KMS-11 (cell line): ENCODE results near the gene PIH1D2.
"Not testable (repeated sequence)": the region's sequence is repeated elsewhere in the genome, so short reads cannot be mapped to it uniquely, and the experiment has no call there.

Experiments
- H2AFZ ChIP-seq: fragments of 200-600 bp; sonication (generic); 2 replicates; pipeline ENCODE4 v1.6.1; 2016; ENCODE audit warnings: antibody characterized with exemption, mixed run types, low read depth
- H3K27ac ChIP-seq: fragments of 200-600 bp; sonication (generic); 2 replicates; pipeline ENCODE4 v1.6.1; 2016; ENCODE audit warnings: mild to moderate bottlenecking, mixed run types
- H3K27me3 ChIP-seq: fragments of 200-600 bp; sonication (generic); 2 replicates; pipeline ENCODE4 v1.6.1; 2017; ENCODE audit warnings: mild to moderate bottlenecking, low read depth, mixed run types, moderate library complexity; ENCODE audit not compliant: insufficient read depth
- H3K36me3 ChIP-seq: fragments of 200-600 bp; sonication (generic); 2 replicates; pipeline ENCODE4 v1.6.1; 2017; ENCODE audit warnings: mild to moderate bottlenecking, mixed run types; ENCODE audit not compliant: insufficient read depth
- H3K4me1 ChIP-seq: fragments of 200-600 bp; sonication (generic); 2 replicates; pipeline ENCODE4 v1.6.1; 2016; ENCODE audit warnings: mild to moderate bottlenecking, low read depth, mixed run types; ENCODE audit not compliant: poor library complexity, severe bottlenecking
- H3K4me2 ChIP-seq: fragments of 200-600 bp; sonication (generic); 2 replicates; pipeline ENCODE4 v1.7.0; 2016; ENCODE audit warnings: mild to moderate bottlenecking, mixed run types
- H3K4me3 ChIP-seq: fragments of 200-600 bp; sonication (generic); IDR thresholded peaks from 2 replicates; pipeline ENCODE4 v1.6.1; 2017; ENCODE audit warnings: low read depth, low read length, mixed read lengths; ENCODE audit not compliant: insufficient read depth
- H3K79me2 ChIP-seq: fragments of 200-600 bp; sonication (generic); 2 replicates; pipeline ENCODE4 v1.6.1; 2016; ENCODE audit warnings: low read depth, mixed run types; ENCODE audit not compliant: insufficient read depth
- H3K9ac ChIP-seq: fragments of 200-600 bp; sonication (generic); 2 replicates; pipeline ENCODE4 v1.6.1; 2016; ENCODE audit warnings: mild to moderate bottlenecking, mixed run types
- H4K20me1 ChIP-seq: fragments of 200-600 bp; sonication (generic); 2 replicates; pipeline ENCODE4 v1.6.1; 2016; ENCODE audit warnings: mild to moderate bottlenecking, mixed run types; ENCODE audit not compliant: insufficient read depth
- TF ChIP-seq, protein P1 (sequence below): fragments of 200-600 bp; sonication (generic); conservative IDR thresholded peaks from 2 replicates; pipeline ENCODE4 v1.6.1; 2017; ENCODE audit warnings: low read depth, mild to moderate bottlenecking, antibody characterized with exemption, low read length, moderate library complexity, mixed read lengths

PIH1D2 gene

DNA sequence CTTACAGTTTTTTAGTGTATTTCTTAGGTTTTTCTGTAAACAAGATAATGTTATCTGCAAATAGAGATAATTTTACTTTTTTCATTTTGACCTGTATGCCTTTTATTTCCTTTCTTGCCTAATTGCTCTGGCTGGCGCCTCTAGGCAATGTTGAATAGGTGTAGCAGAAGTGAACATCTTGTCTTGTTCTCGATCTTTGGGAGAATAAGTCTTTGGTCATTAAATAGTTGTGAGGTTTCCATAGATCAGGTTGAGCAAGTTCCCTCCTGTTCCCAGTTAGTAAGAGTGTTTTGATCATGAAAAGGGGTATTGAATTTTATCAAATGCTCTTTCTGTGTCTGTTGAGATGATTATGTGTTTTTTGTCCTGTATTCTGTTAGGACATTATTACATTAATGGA, 24.0 kb downstream of the PIH1D2 start:
- H3K36me3 ChIP-seq: no peaks in the 10 kb centered on the region
- H2AFZ ChIP-seq: no peak overlapping the region
- H4K20me1 ChIP-seq: no peaks in the 10 kb centered on the region
- no peaks in the 10 kb centered on the region for H3K79me2 ChIP-seq
- H3K4me2 ChIP-seq: no peak overlapping the region
- H3K4me1 ChIP-seq: no peaks in the 10 kb centered on the region
- H3K4me3 ChIP-seq: no peak overlapping the region
- H3K27me3 ChIP-seq: no peaks in the 10 kb centered on the region
- TF ChIP-seq, protein P1, sequence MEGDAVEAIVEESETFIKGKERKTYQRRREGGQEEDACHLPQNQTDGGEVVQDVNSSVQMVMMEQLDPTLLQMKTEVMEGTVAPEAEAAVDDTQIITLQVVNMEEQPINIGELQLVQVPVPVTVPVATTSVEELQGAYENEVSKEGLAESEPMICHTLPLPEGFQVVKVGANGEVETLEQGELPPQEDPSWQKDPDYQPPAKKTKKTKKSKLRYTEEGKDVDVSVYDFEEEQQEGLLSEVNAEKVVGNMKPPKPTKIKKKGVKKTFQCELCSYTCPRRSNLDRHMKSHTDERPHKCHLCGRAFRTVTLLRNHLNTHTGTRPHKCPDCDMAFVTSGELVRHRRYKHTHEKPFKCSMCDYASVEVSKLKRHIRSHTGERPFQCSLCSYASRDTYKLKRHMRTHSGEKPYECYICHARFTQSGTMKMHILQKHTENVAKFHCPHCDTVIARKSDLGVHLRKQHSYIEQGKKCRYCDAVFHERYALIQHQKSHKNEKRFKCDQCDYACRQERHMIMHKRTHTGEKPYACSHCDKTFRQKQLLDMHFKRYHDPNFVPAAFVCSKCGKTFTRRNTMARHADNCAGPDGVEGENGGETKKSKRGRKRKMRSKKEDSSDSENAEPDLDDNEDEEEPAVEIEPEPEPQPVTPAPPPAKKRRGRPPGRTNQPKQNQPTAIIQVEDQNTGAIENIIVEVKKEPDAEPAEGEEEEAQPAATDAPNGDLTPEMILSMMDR: no peak
- H3K9ac ChIP-seq: no peak overlapping the region
- no peak overlapping the region for H3K27ac ChIP-seq

DNA sequence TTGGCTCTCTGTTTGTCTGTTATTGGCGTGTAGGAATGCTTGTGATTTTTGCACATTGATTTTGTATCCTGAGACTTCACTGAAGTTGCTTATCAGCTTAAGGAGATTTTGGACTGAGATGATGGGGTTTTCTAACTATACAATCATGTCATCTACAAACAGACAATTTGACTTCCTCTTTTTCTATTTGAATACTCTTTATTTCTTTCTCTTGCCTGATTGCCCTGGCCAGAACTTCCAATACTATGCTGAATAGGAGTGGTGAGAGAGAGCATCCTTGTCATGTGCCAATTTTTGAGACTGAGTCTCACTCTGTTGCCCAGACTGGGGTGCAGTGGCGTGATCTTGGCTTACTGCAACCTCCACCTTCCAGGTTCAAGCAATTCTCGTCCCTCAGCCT, 25.6 kb downstream of the PIH1D2 start:
- not testable (repeated sequence) for H3K4me1 ChIP-seq, H3K9ac ChIP-seq, H3K27me3 ChIP-seq, H2AFZ ChIP-seq, H3K4me3 ChIP-seq, H4K20me1 ChIP-seq, H3K4me2 ChIP-seq, H3K27ac ChIP-seq, H3K36me3 ChIP-seq, H3K79me2 ChIP-seq

GRCh38 chr11:112046647-112047046, 27.2 kb downstream of the PIH1D2 start:
- not testable (repeated sequence) for H3K36me3 ChIP-seq, H3K27me3 ChIP-seq

GRCh38 chr11:112044961-112045360, 28.9 kb downstream of the PIH1D2 start:
- Histone ChIP-seq H3K27ac (no peak overlapping the region), H3K4me1 (no peaks in the 10 kb centered on the region), H3K4me3 (no peak overlapping the region), H3K27me3 (no peaks in the 10 kb centered on the region), H2AFZ (no peak overlapping the region), H3K79me2 (no peaks in the 10 kb centered on the region), H4K20me1 (no peaks in the 10 kb centered on the region), H3K36me3 (no peaks in the 10 kb centered on the region), H3K4me2 (no peak overlapping the region), H3K9ac (no peak overlapping the region)
- TF ChIP-seq, protein P1: no peak

More at GRCh38 chr11:112046647-112047046, 27.2 kb downstream of the PIH1D2 start:
- not testable (repeated sequence) for H3K4me3 ChIP-seq, H3K4me2 ChIP-seq, H3K4me1 ChIP-seq, H3K79me2 ChIP-seq, H3K27ac ChIP-seq, H2AFZ ChIP-seq, H3K9ac ChIP-seq, H4K20me1 ChIP-seq

DNA sequence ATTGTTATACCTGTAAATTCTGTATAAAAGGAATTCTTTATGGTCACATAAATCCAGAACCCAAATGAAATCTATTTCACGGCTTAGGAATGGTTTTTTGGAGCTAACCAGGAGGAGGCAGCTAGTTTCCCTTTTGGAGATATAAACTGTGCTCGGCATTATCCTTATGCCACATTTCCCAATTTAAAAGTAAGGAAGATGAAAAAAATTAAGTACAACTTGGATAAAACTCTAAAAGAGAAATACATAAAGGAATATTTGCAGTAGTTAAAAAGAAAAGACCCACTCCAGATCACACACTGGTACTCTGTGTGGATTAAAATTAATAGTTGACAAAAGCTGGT, 30.9 kb downstream of the PIH1D2 start:
- no peaks in the 10 kb centered on the region for H4K20me1 ChIP-seq
- H3K27ac ChIP-seq: no peak overlapping the region
- H3K79me2 ChIP-seq: no peaks in the 10 kb centered on the region
- no peaks in the 10 kb centered on the region for H3K27me3 ChIP-seq
- H3K4me3 ChIP-seq: no peak overlapping the region
- no peaks in the 10 kb centered on the region for H3K36me3 ChIP-seq
- no peak overlapping the region for H3K9ac ChIP-seq
- no peaks in the 10 kb centered on the region for H3K4me1 ChIP-seq
- TF ChIP-seq, protein P1: no peak
- no peak overlapping the region for H2AFZ ChIP-seq
- H3K4me2 ChIP-seq: no peak overlapping the region
